Activated CD4-positive, alpha-beta T cell treated with anti-CD3 and anti-CD28 coated beads, Interleukin-2, Interleukin-4, amounts not matched to agents 100 ng/mL and 50 ng/mL, durations not matched to agents 16 hours and 8 hours (primary cell): ENCODE data around the gene IQCH.

Experiments used
- DNase-seq: peaks from one replicate; pipeline ENCODE4 v3.0.0-alpha.2; 2020; ENCODE audit warnings: low spot score

The IQCH gene

DNA sequence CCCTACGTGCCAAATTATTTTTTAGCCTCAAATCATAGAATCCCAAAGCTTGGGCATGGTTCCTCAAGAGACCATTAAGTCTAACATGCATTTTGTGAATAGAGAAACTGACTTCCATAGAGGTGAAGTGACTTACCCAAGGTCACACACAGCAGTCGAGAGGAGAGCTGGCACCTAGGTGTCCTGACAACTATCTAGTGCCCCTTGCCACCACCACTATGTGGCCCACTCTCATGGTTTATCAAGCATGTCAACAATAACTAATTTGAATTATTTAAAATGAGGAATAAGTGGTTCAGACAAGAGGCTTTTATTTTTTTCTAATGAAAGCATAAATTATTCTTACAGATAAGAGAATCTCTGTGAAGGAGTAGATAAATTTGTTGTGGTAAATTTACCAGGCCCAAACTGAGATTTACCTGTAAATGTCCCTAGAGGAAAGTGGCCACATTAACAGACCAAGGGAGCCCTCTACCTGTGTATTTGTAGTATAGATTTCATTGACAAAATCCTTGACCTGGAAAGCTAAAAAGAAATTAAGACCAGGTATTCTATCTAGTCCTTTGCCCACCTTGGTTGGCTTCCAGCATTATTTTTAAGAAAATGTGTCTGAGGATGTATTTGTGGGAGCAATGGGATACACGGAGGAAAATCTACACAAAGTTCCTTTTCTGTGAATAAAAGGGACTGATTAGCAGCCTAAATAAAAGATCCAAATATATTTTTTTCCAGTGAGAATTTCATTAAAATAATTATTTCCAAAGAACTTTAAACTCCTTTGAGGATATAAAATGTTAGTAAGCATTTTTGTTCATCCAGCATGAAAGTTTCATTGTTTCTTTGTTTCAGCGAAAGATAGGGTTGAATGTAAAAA, 49.1 kb downstream of the IQCH start:
- DNase-seq: peak; percentile 34

DNA sequence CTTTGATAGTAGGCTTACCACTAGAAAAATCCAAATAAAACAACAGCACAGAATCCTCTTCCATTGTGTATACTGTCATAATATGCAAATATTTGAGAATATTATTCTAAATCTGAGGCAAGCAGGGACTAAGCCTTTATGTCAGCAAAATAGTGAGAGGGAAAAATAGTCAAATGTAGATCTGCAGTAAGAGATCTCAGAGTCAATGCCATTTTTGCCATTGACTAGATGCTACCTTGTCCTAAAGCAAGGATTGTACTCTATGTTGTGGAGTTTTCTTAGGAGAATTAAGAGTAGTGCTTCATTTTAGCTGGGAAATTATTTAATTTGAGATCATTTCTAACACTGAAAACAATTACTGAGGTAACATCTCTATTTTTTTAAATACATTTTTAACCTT, 50.2 kb downstream of the IQCH start:
- DNase-seq: no peak

DNA sequence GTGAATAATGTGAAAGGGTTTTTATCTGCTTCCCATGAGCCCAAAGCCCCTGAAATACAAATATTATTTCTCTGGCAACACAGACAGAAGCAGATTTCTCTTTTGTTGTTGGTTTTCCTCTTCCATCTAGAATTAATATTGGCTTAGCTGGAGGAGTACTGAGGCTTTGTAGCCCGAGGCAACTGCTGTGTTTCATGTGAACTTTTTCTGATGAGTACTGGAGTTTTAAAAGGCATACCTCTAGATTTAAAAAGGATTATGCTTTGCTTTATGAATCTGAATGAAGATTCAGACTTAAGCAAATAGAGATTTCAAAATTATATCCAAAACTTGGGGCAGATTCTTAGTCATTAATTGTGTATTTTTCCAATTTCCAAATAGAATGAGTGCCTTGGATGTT, 50.9 kb downstream of the IQCH start:
- no peak for DNase-seq

DNA sequence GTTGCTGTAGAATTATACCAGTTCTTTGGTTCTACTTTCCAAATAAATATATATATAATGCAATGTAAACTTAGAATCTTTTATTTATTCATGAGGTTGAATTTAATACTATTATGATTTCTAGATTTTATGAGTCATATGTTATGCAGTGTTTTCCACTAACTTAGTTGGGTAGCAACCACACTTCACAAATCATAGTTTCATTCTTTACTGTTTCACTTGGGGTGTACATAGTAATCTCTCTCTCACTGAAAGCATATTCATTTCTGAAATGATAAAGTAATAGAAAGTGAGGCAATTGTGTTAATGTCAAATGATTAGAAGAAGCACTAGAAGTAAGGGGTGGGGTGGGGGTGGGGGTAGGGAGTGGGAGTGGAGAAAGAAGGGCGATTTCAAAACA, 52.6 kb downstream of the IQCH start:
- DNase-seq: peak; percentile 66

DNA sequence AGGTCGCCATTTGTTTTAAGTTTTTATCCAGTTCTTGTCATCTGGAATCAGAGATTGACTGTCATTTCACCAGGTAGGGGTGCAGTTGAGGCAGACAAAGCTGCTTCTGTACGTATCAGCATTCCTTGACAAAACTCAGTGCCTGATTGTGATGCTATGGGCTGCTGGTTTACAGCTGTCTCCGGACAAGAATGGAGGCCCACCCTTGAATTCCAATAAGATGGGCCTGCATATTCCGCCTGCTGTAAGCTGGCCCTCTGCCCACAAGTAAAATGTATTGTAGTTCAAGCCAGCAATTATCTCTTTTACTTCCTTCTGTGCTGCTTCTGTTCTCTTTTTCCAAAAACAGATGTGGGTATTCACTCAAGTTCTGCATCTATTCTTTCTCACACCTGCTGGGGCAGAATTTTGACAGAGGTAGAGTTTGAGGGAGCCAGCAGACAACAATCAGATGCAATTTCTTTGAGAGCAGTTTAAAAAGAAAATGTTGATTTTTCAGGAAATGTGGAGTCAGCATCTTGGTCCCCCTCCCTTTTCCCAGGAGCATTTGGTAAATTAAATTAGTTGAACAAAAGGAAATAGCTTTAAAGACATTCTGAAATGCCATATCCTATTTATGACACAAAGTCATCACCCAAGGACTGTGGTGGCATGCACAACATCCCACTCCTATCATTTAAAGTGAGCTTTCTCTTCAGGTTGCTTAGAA, 53.5 kb downstream of the IQCH start:
- DNase-seq: no peak

DNA sequence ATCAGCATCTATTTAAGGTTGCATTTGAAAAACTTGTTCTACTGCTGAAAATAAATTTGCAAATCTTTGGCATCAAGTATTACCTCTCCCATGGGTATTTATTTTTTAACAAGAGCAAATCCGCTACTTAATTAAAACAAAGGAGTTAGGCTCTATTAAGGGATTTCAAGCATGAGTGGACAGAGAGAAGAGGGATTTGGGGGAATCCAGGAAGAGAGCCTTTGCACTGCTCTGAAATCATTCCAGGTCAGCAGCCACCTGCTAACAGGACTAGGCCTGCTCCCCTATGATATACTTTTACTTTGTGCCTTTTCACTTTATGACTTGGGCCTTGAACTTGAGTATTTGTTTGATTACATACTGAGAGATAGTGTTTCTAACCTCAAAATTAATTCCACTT, 57.1 kb downstream of the IQCH start:
- DNase-seq: no peak

DNA sequence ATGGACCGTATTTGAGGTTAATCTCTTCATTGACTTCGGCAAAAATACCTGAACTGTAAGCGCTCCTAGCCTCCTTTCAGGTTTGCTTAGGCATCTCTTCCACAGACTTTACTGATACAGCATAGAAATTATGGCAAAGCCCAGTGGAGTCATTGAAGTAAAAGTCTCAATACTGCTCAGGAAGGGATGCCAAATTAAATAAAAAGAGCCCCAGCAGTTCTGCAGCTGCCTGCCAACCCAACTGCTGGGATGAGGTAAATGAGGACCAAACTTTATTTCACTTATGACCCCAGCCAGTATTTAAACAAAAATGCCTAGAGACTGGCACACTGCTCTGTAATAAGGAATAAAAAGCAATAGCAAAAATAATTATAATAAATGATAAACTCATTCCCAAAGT, 65.4 kb downstream of the IQCH start:
- DNase-seq: no peak

DNA sequence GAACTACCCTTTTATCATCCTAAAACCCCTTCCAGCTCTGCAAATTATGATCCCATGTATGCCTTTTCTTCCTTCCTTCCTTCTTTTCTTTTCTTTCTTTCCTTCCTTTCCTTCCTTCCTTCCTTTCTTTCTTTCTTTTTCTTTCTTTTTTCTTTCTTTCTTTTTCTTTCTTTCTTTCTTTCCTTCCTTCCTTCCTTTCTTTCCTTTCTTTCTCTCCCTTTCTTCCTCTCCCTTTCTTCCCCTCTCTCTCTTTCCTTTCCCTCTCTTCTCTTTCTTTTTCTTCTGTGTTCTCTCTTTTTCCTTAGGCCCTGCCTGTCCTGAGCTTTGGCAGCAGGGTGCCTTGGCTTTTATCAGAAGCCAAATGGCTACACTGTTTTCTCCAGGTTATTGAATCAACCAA, 66.8 kb downstream of the IQCH start:
- DNase-seq: no peak

DNA sequence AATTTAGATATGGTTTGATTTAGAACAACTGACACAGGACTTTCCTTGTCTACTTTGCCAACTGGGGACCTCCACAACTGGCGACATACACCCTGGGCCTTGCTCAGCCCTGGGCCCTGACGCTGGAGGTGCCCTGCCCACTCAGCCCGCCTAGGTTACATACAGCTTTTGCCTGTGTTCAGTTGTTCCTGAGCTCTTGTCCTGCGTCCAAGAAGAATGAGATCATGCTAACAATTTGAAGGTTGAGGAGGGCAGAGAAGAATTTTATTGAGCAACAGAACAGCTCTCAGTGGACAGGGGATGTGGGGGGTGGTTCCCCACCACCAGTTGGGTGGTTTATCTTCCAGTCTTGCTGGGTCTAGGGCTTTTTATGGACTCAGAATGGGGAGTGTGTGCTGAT, 67.9 kb downstream of the IQCH start:
- DNase-seq: no peak

DNA sequence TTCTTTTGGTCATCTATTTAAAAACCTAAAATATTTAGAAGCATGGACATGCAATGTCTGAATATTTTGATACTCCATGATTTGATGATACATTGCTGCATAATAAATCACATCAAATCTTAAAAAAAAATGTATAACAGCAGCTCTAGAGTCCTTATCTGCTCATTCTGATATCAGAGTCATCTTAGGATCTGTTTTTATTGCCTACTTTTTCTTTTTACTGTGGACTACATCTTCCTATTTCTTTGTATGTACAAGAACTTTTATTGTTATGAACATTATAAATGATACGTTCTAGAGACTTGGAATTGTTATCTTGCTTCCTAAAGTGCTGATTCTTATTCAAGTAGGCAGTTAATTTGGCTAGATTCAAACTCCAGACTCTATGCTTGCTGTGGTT, 72.7 kb downstream of the IQCH start:
- DNase-seq: no peak

DNA sequence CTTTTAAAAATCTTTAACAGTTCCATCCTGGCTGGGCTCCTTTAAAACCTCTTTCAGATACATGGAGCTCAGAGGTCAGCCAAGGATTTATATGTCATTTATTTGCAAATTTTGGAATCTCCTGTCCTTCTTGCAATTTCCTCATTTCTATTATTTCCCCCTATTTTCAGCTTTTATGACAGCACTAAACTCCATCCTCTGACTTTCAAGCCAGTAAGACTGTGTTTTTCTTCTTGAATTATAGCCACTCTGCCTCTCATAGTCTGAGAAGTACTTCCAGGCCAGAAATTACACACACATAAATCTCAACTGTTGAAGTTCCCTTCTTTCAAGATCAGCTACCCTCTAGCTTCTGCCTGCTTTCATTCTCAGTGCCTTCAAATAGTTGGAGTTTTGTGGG, 73.2 kb downstream of the IQCH start:
- DNase-seq: no peak

DNA sequence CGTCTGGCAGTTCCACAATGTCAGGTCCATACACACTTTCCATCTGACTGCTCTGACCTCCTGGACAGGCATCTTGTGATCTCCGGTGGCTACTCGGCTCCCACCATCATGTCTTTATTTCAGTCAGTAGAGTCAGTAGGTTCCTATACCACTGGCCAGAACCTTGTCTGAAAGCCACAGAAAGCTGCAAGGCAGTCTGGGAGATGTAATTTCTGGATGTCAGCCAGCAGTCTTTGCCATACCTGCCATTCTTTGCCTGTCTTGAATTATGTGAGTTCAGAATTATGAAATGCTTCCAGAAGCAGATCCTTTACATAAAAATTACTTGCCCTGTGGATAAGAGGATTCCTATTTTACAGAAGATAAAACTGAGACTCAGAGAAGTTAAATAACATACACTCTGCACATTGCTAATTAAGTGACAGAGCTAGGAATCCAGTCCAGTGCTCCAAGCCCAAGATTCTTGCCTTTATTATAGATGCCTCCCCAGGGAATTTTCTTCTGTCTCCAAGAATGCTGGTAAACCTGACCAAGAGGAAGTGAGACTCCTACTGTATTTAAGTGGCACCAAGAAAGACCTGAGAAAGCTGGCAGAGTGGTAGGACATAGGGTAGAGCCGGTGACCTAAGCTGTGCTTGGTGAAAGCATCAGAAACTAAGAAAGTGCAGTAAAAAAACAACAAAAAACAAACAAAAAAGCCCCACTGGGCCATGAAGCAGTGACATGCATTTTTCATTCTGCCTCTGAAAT, 75.6 kb downstream of the IQCH start:
- no peak for DNase-seq

DNA sequence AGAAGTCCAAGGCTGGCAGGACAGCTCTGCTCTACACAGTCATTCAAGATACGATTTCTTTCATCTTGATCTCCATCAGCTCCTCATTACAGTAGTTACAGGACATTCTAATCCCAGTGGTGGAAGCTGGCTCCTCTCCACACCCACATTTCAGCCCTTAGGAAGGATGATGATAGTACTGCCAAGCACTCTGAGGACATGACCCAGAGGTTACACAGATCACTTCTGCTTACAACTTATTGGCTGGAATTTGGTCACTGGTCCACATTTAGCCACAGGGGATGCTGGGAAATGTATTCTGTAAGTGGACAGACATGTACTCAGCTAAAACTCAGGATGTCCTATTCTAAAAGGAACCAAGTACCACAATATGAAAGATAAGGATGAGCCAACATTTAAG, 77.1 kb downstream of the IQCH start:
- DNase-seq: no peak

DNA sequence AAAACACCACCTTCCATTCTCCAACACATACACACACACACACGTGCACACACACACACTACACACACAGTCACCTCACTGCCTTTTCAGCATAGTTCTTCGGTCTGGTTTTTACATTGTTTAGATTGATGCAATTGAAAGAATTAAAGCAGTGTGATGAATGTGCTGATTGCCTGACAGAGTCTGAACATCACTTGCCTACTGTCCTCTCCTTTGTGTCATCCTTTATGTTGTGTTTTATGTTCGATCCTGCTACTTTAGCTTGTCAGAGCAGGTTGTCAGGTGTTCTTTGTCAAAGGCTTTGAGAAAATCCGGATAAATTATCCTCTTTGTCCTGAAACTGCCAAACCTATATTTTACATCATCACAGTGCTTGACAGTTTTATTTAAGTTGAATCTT, 80.4 kb downstream of the IQCH start:
- no peak for DNase-seq

DNA sequence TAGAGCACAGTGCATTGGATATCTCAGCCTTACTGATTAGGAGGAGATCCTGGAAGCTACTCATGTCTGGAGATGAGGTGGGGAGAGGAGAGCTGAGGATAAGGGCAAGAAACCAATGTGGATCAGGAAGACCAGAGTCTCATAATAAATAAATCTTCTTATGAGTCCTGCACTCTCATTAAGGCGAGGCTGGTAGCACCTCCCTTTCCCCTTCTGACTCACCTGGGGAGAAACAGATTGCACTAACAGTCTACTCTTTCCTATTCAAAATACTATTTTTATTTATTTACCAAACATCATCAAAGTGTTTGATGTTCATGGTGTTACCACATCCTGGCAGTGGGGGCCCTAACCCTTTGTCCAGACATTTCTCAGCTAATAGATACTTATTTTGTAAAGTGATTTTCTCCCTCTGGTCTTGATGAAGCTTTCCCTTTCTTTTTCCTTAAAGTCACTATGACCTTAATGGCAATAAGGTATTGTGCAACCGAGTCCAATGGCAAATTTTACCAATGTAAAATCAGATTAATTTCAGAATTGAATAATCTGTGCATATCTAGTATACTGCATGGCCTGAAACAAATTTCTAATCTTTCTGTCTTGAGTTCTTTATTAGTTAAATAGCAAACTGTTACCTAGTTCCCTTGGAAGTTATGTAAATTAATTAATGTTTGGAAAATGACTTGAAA, 81.1 kb downstream of the IQCH start:
- DNase-seq: peak; percentile 9

DNA sequence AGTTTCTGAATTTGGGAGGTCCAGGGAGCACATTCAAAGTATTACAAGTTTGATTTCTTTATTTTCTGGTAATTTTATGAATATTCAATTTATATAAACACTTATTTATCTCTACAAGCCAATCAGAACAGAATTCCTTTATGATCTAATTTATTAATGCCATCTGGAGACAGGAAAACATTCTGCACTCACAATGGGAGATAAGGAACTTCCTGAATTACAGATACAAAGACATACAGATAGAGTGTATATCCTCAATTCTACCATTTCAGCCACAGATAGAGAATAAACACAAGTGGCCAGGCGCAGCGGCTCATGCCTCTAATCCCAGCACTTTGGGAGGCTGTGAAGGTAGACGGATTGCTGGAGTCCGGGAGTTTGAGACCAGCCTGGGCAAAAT, 86.0 kb downstream of the IQCH start:
- DNase-seq: no peak

DNA sequence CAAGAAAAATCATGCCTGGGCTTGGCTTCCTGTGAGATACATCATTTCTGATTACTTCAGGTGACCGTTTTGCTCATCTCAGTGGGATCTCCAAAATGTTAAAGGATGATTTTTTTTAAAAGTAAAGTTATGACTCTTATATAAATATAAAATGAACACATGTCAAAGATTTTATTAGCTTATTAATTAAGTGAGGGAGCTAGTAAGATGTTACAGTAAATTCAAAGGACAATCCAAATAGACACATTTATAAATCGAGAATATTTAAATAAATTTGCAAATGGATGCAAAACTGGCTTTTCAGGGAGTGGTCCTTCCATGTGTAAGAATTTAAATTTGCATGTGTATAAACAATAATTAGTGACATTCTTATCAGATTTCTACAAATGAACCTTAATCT, 87.0 kb downstream of the IQCH start:
- DNase-seq: no peak

DNA sequence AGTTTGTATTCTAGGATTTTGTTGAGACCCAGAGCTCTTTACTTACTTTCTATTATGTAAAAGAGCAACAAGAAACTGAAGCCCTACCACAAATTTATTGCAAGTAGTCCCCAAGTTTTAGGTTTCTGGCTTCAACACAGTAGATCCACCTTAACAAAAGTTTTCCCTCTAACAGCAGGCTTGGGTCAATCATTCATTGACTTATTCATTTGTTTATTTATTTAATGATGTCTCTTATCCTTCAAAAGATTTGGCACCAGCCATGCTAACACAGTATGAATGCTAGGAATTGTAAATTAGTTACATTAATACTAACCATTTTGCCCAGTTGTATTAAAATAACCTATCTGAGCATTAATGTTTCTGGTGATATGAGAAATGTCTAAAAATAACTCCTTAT, 88.6 kb downstream of the IQCH start:
- no peak for DNase-seq

DNA sequence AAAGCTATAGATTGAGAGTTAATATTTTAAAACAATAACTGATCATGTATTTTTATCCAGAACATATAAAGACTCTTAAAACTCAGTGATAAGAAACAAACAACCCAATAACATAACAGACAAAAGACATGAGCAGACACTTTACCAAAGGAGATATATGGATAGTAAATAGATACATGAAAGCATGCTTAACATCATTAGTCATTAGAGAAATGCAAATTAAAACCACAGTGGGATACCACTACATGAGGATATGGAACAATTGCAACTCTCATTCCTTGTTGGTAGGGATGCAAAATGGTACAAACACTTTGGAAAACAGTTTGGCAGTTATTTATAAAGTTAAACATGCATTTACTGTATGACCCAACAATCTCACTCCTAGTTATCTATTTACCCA, 95.0 kb downstream of the IQCH start:
- no peak for DNase-seq

DNA sequence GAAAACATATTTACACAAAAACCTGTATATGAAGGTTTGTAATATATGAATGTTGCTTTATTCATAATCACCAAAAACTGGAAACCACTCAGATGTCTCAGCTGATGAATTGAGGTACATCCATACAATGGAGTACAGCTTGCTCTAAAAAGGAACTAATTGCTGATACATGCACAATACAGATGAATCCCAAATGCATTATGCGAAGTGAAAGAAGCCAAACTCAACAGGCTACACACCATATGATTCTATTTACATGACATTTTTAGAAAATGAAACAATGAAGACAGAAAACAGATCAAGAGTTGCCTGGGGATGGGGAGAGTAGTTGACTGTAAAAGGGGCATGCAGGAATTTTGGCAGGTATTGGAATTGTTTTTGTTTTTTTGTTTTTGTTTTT, 95.5 kb downstream of the IQCH start:
- no peak for DNase-seq

DNA sequence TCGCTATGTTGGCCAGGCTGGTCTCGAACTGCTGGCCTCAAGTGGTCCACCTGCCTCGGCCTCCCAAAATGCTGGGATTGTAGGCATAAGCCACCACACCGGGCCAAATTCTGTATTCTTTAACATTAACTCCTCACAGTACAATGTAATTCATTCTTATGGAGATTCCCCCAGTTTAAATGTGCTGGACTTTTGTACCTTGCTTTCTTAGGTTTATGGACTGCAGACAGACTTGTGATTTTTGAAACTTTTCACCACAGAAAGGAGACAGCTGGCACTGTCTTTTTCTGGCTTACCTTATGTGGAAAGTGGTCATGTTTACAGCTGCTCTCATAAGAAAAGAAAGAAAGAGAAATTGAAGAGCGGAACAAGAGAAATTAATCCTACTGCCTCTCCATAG, 103.8 kb downstream of the IQCH start:
- DNase-seq: no peak

DNA sequence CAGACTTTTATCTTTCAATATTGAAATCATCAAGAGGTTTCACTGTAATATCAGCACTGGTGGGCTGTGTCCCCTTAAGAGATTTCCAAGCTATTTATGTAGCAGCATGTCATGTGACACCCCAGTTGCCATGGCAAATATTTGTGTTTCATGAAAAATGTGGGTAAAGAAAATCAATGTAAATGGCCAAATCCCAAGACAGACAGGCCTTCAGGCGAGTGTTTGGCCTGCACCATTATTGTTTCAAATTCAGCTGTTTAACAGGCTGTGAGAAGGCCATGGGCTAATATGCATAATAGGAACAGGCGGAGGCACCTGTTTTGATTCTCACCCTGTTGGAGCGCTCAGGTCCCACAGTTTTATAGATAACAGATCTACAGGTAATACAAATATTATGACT, 104.2 kb downstream of the IQCH start:
- no peak for DNase-seq
